Stimulated activated CD4-positive, alpha-beta T cell treated with anti-CD3 and anti-CD28 coated beads, TNF-alpha, amount 100 ng/mL, for 24 hours (primary cell): ENCODE measurements around the gene CAMSAP1.

Experiments
- DNase-seq, 3 experiments: peaks; one replicate each; pipeline ENCODE4 v3.0.0-alpha.2; 2020; ENCODE audit warnings: low read depth in 3 of 3

CAMSAP1 gene

GRCh38 chr9:135839516-135839915, 67.8 kb downstream of the CAMSAP1 start:
- DNase-seq, result no peak

- DNase-seq, result no peak
These were observed 72.2 kb downstream of the CAMSAP1 start for GRCh38 chr9:135835131-135835530.

GRCh38 chr9:135833864-135834263, 73.5 kb downstream of the CAMSAP1 start:
- DNase-seq, result no peak

GRCh38 chr9:135830496-135830895, 76.8 kb downstream of the CAMSAP1 start:
- no peak for DNase-seq

DNA sequence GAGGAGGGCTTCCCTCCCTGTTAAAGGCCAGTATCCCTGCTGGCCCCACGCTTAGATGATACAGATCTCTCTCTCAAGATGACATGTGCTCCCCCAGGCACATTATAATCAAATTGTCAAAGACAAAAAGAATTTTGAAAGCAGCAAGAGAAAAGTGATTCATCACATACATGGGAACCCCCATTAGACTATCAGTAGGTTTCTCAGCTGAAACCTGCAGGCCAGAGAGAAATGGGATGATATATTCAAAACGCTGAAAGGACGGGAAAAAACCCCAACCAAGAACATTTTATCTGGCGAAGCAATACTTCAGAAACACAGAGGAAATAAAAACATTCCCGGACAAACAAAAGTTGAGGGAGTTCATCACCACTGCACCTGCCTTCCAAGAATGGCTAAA, 78.7 kb downstream of the CAMSAP1 start:
- no peak for DNase-seq

DNA sequence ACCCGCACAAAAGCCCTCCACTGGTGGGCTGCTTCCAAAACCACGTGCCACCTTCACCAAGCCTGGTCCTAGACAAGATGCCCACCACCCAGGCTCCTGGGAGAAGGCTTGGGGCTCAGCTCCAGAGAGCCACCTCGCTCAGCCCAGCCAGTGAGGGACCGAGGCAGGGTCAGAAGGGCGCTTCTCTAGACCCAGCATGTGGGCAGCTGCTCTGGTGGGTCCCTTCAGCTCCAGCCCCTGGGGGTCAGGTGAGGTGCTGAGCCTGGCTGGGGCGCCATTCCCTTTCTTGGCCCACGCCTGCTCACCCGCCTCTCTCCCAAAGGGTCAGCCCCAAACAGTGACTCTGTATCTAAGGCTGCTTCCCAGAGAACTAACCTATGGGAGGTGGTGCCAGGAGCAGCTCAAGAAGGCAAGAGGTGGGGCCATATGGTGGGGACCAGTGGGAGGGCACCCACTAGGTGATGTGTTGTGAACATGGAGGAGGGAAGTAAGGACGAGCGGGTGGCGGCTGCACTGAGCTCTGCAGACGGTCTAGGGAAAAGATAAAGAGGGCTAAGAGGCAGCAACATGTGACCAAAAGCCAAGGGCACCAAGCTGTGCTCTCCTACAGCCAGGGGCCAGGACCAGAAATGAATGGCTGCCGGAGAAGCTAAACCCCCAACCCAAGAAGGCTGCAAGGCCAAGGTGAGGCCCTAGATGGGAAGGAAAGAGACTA, 79.3 kb downstream of the CAMSAP1 start:
- no peak for DNase-seq

DNA sequence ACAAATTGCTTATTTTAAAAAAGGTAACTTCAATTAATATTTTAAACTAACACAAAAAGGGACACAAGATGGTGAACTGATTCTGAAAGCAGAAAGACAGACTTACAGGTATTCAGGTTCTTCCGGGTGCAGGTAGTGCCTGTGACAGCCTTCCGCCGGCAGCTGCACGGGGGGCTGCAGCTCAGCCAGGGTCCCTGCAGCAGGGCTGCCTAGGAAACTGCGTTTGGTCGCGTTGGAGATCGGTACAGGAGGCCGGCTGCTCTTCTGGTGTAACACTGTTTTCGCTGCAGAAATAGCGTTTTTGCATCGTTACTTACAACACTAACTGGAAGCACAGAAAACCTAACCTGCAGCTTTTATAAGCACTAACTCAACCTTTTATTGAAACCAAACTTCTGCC, 80.0 kb downstream of the CAMSAP1 start:
- no peak for DNase-seq

DNA sequence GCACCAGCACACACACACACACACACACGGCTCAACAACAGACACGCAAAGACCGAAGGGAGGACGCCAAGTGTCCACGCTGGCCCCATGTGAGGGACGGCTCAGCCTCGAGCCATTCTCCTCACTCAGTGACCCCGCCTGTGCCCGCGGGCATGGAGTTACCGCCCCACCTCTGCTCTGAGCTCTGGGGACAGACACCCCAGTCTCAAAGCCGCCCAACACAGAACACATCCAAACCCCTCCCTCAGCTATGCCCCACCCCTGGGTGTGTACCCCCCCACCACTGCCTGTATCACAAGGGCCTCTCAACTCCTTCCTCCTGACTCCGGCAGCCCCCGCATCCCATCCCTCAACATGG, 81.2 kb downstream of the CAMSAP1 start:
- no peak for DNase-seq

GRCh38 chr9:135825435-135826187, 81.7 kb downstream of the CAMSAP1 start:
- DNase-seq, result no peak

DNA sequence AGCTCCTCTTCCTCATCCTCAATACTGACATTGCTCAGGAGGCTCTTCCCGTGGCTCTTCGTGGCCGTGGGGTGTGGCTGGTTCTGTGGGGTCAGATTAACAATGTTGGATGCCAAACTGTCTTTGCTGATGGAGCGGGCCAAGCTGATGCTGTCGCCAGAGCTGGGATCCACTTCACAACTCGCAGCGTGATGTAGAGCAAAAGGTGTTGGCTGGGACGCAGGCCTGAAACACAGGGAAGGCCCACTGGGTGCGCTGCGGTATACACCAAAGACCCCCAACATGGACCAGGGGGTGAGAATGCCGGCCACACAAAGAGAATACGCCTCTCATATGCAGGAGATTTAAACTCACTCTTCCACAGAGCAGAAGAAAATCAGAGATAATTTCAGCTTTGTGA, 84.3 kb downstream of the CAMSAP1 start:
- no peak for DNase-seq

GRCh38 chr9:135822374-135822755, 85.0 kb downstream of the CAMSAP1 start:
- no peak for DNase-seq

DNA sequence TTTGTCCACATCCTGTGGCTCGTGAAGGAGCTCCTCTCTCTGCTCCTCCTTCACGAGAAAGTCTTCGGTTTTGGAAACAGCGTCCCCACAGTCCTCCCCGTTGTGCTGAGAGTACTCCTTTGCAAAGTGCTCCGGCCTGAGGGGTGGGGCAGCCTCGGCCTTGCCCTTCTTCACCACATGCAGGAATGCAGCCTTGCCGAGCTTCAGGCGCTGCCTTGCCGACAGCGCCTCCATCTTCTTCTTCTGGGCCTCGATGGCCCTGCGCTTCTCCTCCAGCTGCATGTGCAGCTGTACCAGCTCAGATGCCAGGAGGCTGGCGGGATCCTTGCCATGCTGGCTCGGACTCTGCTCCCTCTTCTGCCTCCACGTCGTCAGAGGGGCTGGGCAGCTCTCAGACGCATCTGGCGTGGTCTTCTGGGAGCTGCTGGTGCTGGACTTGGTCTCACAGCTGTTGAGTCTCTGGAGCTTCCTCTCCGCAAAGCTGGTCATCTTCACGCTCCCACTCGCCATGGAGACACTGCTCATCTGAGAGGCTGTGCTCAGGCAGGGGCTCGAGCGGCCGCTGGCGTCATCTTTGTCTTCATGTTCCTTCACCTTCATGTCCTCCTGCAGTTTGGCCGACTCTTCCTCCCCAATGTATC, 85.5 kb downstream of the CAMSAP1 start:
- DNase-seq, result no peak

- no peak for DNase-seq
These were observed 86.2 kb downstream of the CAMSAP1 start for GRCh38 chr9:135821116-135821515.

DNA sequence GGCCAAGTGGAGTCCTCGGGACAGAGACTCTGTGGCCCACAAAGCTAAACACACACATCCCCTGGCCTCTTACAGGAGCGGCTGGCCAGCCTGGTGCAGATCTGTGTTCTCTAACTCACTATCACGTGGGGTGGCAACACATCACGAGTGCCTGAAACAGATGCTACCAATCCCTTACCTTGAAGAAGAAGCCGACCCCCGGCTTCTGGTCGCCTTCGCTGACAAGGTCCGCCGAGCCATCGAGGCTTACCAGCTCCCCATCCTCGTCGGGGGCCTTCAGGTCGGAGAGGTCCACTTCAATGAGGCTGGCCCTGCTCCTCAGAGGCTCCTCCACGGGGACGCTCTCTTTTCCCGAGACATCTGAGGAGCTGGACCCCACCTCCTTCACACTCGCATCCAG, 86.7 kb downstream of the CAMSAP1 start:
- DNase-seq, result no peak

- no peak for DNase-seq
These were observed 87.4 kb downstream of the CAMSAP1 start for GRCh38 chr9:135819905-135820304.

DNA sequence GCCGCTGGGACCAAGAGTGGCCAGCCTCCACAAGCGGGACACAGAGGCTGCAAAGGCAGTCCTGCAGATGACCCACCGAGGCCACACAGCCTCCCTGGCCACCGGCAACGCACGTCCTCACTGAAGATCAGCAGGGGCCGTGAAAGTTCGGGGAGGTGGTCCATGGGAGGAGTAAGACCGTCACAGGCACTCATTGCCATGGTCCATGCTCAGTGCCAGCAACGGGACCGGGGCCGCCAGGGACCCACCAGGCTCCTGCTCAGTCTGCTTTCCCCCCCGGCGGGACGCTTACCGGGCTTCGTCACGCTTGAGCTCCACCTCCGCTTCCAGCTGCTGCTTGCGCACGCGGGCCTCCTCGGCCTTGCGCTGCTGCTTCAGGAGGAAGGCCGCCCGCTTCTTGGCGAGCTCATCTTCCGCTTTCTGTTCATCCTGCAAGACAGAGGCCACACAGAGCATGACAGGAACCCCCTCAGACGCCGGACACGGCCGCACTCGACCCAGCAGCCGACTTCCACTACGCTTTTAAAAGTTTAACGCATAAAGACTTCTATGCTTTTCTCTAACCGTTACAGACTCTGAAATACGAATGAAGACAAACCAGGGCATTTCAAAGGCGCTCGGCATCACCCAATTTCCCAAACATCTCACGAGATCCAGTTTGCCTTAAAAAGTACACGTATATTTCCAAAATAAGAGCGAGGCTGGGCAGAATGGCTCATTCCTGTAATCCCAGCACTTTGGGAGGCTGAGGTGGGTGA, 88.4 kb downstream of the CAMSAP1 start:
- no peak for DNase-seq

DNA sequence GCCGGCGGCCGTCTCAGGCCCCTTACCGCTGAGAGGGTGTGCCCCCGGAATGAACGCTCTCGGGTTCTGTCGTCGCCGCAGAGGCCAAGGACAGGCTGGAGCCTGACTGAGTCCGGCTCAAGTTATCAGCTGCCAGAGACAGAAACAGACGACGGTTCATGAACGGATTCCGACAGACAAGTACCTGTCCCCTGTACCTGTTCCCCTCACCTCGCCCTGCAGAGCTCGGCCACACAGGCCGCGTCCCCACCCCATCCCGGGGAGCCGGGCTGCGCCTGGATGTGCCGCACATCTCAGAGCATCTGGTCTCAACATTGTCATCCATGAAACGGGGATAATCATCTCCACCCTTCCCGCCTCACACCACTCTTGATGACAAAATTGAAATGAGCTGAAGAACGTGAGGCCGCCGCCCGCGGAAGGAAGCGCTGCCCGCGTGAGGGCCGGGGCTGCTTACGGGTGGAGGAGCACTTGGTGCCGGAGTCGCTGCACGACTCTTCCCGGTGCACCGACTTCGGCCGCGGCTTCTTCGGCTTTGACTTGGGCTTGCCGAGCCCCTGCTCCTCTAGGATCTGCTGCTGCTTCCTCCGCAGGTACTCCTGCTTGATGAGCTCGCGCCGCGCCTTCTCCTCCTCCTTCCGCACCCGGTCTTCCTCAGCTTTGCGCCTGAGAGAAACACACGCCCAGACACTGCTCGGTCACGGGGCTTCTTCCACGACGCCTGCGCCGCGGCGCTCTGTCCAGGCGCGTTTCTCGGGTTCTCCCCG, 89.2 kb downstream of the CAMSAP1 start:
- DNase-seq, result no peak

DNA sequence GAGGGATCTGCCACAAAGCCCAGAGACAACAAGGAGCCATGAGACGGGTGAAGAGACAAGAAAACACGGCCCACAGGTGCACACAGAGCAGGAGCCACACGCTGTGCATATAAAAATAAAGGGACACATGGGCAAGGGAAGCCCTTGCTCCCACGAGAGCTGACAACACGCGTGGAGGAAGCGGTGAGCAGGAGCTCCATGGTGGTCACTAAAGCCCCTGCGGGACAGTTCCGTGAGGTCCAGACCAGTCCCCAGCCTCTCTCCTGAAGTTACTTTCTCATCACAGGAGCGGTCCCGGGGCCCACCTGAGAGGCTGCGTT, 90.7 kb downstream of the CAMSAP1 start:
- no peak for DNase-seq

GRCh38 chr9:135815830-135816650, 91.3 kb downstream of the CAMSAP1 start:
- no peak for DNase-seq

- DNase-seq, result no peak
These were observed 91.9 kb downstream of the CAMSAP1 start for GRCh38 chr9:135815413-135815812.
